NCI-H2171 (cell line): ENCODE results near the gene KLHDC2.
"Not testable (repeated sequence)": the region's sequence is repeated elsewhere in the genome, so short reads cannot be mapped to it uniquely, and the experiment has no call there.

ENCODE experiments used
- DNase-seq: peaks from one replicate; lab custom pipeline; 2025; lab: John Stamatoyannopoulos, UW

The KLHDC2 gene

DNA sequence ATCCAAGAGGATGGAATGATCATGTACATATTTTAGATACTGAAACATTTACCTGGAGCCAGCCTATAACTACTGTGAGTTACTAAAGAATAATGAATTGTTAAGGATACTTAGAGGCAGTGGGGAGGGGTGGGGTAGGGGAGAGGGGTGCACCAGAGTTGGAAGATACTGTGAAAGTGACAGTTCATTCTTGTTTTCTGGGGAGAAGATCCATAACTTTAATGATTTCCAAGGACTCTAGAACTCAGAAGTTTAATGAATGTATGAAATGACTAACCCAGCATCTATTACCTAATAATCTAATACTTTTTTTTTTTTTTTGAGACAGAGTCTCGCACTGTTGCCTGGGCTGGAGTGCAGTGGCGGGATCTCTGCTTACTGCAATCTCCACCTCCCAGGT, 10.5 kb downstream of the KLHDC2 start:
- DNase-seq = no peak

GRCh38 chr14:49781040-49781439, 13.1 kb downstream of the KLHDC2 start:
- not testable (repeated sequence) for DNase-seq

DNA sequence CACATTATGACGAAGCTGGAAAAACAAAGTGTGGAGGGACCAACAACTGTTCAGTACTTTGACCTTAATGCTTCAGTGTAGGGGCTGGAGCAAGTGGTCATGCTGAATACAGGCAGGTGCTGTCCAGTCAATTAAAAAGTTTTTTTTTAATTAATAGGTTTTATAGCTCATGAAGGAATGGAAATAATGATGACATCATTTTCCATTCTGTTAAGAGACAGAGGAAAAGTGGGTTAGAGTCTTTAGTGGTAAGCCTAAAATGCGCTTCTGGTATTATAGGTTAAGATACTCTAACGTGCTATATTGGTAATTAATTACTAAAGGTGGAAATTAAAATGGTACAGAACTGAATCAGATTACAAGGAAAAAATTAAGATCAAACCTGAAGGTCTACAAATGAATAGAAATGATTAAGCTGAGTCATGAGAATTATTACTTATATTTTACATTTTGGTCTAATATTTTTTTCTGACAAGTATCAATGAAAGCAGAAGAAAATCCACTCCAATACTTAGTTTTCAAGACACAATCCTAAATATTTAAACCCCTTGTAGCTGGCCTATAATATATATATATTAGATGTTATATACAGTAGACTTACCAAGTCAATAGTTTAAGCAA, 15.6 kb downstream of the KLHDC2 start:
- DNase-seq = no peak

DNA sequence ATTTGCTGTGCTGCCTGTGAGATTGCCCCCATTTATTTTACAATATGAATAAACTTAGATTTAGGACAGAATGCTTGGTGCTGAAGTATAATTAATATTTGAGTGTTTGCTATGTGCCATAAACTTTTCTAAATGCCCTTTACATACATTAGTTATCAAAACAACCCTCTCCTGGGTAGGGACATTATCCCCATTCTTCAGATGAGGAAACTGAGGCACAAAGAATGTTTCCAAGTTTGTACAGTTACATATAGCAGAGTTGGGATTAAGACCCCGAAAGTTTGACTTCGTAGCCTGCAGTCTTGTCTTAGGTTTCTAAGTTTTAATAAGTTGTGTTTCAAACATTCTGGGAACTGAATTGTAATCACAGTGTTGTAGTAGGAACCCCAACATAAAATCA, 18.4 kb downstream of the KLHDC2 start:
- DNase-seq = no peak

DNA sequence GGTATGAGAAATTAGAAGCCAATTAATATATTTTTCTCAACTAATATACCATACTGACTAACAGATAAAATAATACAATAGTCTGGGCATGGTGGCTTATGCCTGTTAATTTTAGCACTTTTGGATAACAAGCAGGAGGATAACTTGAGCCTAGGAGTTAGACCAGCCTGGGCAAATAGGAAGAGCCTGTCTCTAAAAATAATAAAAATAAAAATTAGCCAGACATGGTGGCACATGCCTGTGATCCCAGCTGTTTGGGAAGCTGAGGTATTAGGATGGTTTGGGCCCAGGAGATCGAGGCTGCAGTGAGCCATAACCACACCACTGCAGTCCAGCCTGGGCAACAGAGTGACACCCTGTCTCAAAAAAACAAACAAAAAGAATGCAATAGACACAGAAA, 24.7 kb downstream of the KLHDC2 start:
- no peak for DNase-seq

- no peak for DNase-seq
Observed at GRCh38 chr14:49796025-49796424, 28.1 kb downstream of the KLHDC2 start.

DNA sequence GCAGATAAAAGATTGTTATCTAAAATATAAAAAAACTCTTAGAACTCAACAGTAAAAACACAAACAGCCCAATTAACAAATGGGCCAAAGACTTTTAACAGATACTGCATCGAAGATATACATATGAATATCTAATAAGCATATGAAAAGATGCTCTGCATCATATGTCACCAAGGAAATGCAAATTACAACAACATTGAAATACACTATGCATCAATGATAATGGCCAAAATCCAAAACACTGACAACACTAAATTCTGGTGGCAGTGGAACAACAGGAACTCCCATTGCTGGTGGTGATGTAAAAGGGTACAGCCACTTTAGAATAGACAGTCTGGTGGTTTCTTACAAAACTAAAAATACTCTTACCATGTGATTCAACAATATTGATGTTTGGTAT, 40.8 kb downstream of the KLHDC2 start:
- no peak for DNase-seq

GRCh38 chr14:49816118-49816517, 48.2 kb downstream of the KLHDC2 start:
- not testable (repeated sequence) for DNase-seq

- DNase-seq = no peak
Observed at GRCh38 chr14:49816844-49817243, 48.9 kb downstream of the KLHDC2 start.

DNA sequence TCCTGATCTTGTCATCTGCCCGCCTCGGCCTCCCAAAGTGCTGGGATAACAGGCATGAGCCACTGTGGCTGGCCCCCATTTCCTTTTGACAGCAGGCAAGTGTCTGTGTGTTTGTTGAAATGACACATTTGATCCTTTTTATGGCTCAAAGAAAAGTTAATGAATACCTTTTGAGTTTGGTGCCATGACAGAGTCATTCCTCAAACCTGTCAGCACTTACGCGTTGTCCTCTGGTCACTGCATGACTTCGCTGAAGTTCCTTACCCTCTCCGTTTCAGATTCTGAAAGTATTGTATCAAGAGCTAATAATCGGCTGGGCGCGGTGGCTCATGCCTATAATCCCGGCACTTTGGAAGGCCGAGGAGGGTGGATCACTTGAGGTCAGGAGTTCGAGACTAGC, 52.2 kb downstream of the KLHDC2 start:
- no peak for DNase-seq

- no peak for DNase-seq
Observed at GRCh38 chr14:49828640-49829039, 60.7 kb downstream of the KLHDC2 start.
